ENCODE data around the gene MRGPRF.

The MRGPRF gene, protein sequence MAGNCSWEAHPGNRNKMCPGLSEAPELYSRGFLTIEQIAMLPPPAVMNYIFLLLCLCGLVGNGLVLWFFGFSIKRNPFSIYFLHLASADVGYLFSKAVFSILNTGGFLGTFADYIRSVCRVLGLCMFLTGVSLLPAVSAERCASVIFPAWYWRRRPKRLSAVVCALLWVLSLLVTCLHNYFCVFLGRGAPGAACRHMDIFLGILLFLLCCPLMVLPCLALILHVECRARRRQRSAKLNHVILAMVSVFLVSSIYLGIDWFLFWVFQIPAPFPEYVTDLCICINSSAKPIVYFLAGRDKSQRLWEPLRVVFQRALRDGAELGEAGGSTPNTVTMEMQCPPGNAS

GRCh38 chr11:69013009-69013951 lies at the start of gene MRGPRF:
Gene MRGPRF, minus strand, starts transcription at chr11:69013246. Its CDS starts 3,345 bp downstream, at chr11:69009901.
- Histone ChIP-seq H3K9me3 (ENCODE audit: insufficient read depth, low read depth, low read length) (no peaks in the 10 kb centered on the region), H3K36me3 (ENCODE audit: insufficient read depth, low read length) (no peaks in the 10 kb centered on the region), H3F3A (ENCODE audit: low read depth) (no peaks in the 10 kb centered on the region), H4K20me1 (ENCODE audit: insufficient read depth, low read length, poor library complexity, severe bottlenecking) (no peaks in the 10 kb centered on the region), H3K27me3 (ENCODE audit: insufficient read depth, low read length, poor library complexity, severe bottlenecking) (no peaks in the 10 kb centered on the region), H3K4me1 (ENCODE audit: insufficient read depth, low read length, poor library complexity, severe bottlenecking) (no peaks in the 10 kb centered on the region), H2AFZ (ENCODE audit: low read length) (no peak within 1 kb of the TSS), H3K9me2 (replicated peaks; ENCODE audit: low read depth, low read length) (no peaks in the 10 kb centered on the region), H3K4me3 (ENCODE audit: low read length, poor library complexity, severe bottlenecking) (no peak within 1 kb of the TSS), H3K79me2 (ENCODE audit: insufficient read depth, low read length) (no peaks in the 10 kb centered on the region), H3K4me2 (ENCODE audit: low read depth, low read length, poor library complexity, severe bottlenecking) (no peak within 1 kb of the TSS), H3K9ac (ENCODE audit: low read depth, low read length, poor library complexity, severe bottlenecking) (no peak within 1 kb of the TSS)
- no peak for TF ChIP-seq EZH2phosphoT487 (IDR thresholded peaks at IDR 0.05; ENCODE audit: borderline replicate concordance)
- TF ChIP-seq, protein P1, sequence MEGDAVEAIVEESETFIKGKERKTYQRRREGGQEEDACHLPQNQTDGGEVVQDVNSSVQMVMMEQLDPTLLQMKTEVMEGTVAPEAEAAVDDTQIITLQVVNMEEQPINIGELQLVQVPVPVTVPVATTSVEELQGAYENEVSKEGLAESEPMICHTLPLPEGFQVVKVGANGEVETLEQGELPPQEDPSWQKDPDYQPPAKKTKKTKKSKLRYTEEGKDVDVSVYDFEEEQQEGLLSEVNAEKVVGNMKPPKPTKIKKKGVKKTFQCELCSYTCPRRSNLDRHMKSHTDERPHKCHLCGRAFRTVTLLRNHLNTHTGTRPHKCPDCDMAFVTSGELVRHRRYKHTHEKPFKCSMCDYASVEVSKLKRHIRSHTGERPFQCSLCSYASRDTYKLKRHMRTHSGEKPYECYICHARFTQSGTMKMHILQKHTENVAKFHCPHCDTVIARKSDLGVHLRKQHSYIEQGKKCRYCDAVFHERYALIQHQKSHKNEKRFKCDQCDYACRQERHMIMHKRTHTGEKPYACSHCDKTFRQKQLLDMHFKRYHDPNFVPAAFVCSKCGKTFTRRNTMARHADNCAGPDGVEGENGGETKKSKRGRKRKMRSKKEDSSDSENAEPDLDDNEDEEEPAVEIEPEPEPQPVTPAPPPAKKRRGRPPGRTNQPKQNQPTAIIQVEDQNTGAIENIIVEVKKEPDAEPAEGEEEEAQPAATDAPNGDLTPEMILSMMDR (conservative IDR thresholded peaks at IDR 0.05; ENCODE audit: low read length): no peak

GRCh38 chr11:69062169-69062855 lies 49.3 kb upstream of the MRGPRF start:
- peaks cover 13% of the 10 kb centered on the region for H3K4me1 ChIP-seq (ENCODE audit: insufficient read depth, low read length, poor library complexity, severe bottlenecking)
- H2AFZ ChIP-seq (ENCODE audit: low read length): no peak overlapping the region
- TF ChIP-seq, protein P1 (conservative IDR thresholded peaks at IDR 0.05; ENCODE audit: low read length): no peak
- no peak for TF ChIP-seq EZH2phosphoT487 (IDR thresholded peaks at IDR 0.05; ENCODE audit: borderline replicate concordance)
- H3K9ac ChIP-seq (ENCODE audit: low read depth, low read length, poor library complexity, severe bottlenecking): no peak overlapping the region
- H3K36me3 ChIP-seq (ENCODE audit: insufficient read depth, low read length): peaks cover 20% of the 10 kb centered on the region; the same call in 1 of the 2 replicates
- no peaks in the 10 kb centered on the region for H3K27me3 ChIP-seq (ENCODE audit: insufficient read depth, low read length, poor library complexity, severe bottlenecking)
- no peaks in the 10 kb centered on the region for H3K9me2 ChIP-seq (replicated peaks; ENCODE audit: low read depth, low read length)
- no peak overlapping the region for H3K4me2 ChIP-seq (ENCODE audit: low read depth, low read length, poor library complexity, severe bottlenecking)
- peaks cover 6% of the 10 kb centered on the region for H4K20me1 ChIP-seq (ENCODE audit: insufficient read depth, low read length, poor library complexity, severe bottlenecking)
- no peaks in the 10 kb centered on the region for H3K9me3 ChIP-seq (ENCODE audit: insufficient read depth, low read depth, low read length)
- peaks cover 29% of the 10 kb centered on the region; the same call in 1 of the 2 replicates for H3K79me2 ChIP-seq (ENCODE audit: insufficient read depth, low read length)
- H3K4me3 ChIP-seq (ENCODE audit: low read length, poor library complexity, severe bottlenecking): no peak overlapping the region
- H3F3A ChIP-seq (ENCODE audit: low read depth): no peaks in the 10 kb centered on the region

GRCh38 chr11:69061713-69062053 lies 48.6 kb upstream of the MRGPRF start:
- no peak overlapping the region for H2AFZ ChIP-seq (ENCODE audit: low read length)
- peaks cover 6% of the 10 kb centered on the region for H4K20me1 ChIP-seq (ENCODE audit: insufficient read depth, low read length, poor library complexity, severe bottlenecking)
- no peaks in the 10 kb centered on the region for H3K9me2 ChIP-seq (replicated peaks; ENCODE audit: low read depth, low read length)
- H3K9ac ChIP-seq (ENCODE audit: low read depth, low read length, poor library complexity, severe bottlenecking): no peak overlapping the region
- H3K27me3 ChIP-seq (ENCODE audit: insufficient read depth, low read length, poor library complexity, severe bottlenecking): no peaks in the 10 kb centered on the region
- TF ChIP-seq, protein P1 (conservative IDR thresholded peaks at IDR 0.05; ENCODE audit: low read length): no peak
- no peak for TF ChIP-seq EZH2phosphoT487 (IDR thresholded peaks at IDR 0.05; ENCODE audit: borderline replicate concordance)
- no peaks in the 10 kb centered on the region for H3K9me3 ChIP-seq (ENCODE audit: insufficient read depth, low read depth, low read length)
- H3K79me2 ChIP-seq (ENCODE audit: insufficient read depth, low read length): peaks cover 34% of the 10 kb centered on the region; the same call in 1 of the 2 replicates
- peaks cover 20% of the 10 kb centered on the region; the same call in 1 of the 2 replicates for H3K36me3 ChIP-seq (ENCODE audit: insufficient read depth, low read length)
- H3F3A ChIP-seq (ENCODE audit: low read depth): no peaks in the 10 kb centered on the region
- H3K4me1 ChIP-seq (ENCODE audit: insufficient read depth, low read length, poor library complexity, severe bottlenecking): peaks cover 19% of the 10 kb centered on the region
- H3K4me3 ChIP-seq (ENCODE audit: low read length, poor library complexity, severe bottlenecking): no peak overlapping the region
- H3K4me2 ChIP-seq (ENCODE audit: low read depth, low read length, poor library complexity, severe bottlenecking): no peak overlapping the region

Measured in Loucy (cell line).